Panc1 (cell line): ENCODE results near the gene MYRF. TPM values are rescaled to one million over a fixed set of nuclear protein-coding genes. Genes with fewer than 3 reads are reported as not detected.

Experiments used
- ATAC-seq: fragments of 200-7000 bp; cut with Tn5 transposase; 2 replicates; pipeline ENCODE4 v1.9.1; 2020; ENCODE audit warnings: mild to moderate bottlenecking, moderate library complexity
- BruUV-seq: library from RNA; stranded (reverse); fragments of 400-500 nt; replicated peaks from 2 replicates; lab custom pipeline; 2021; lab: Mats Ljungman, UMichigan
- CTCF ChIA-PET: fragments of 300-600 bp; sonication (Branson Sonifier 250); formaldehyde crosslinking; loops from one replicate; lab custom pipeline; 2022; ENCODE audit warnings: antibody characterized with exemption; lab: Charles Lee
- POLR2A ChIA-PET: fragments of 300-600 bp; sonication (Branson Sonifier 250); formaldehyde crosslinking; loops from one replicate; lab custom pipeline; 2022; ENCODE audit warnings: antibody characterized with exemption; lab: Charles Lee
- DNase-seq: peaks from one replicate; pipeline ENCODE4 v3.0.0-alpha.2; 2010; ENCODE audit warnings: low read depth, low spot score
- H3K27ac ChIP-seq: 2 replicates; pipeline ENCODE4 v1.5.1; 2011; ENCODE audit warnings: mild to moderate bottlenecking, low read length, inconsistent platforms
- H3K27me3 ChIP-seq: fragments of 200-500 bp; sonication (Bioruptor generic); 2 replicates; pipeline ENCODE4 v1.6.0; 2014; ENCODE audit warnings: low read length, inconsistent platforms; ENCODE audit not compliant: control insufficient read depth, insufficient read depth
- H3K36me3 ChIP-seq: fragments of 200-500 bp; sonication (Bioruptor generic); 2 replicates; pipeline ENCODE4 v1.5.1; 2014; ENCODE audit warnings: inconsistent platforms, mild to moderate bottlenecking, low read length, moderate library complexity; ENCODE audit not compliant: control insufficient read depth, insufficient read depth
- H3K4me1 ChIP-seq: 2 replicates; pipeline ENCODE4 v1.5.1; 2011; ENCODE audit warnings: inconsistent platforms, mild to moderate bottlenecking, low read length, moderate library complexity; ENCODE audit not compliant: control insufficient read depth, insufficient read depth
- H3K4me3 ChIP-seq, 2 experiments: 2 replicates each; pipeline ENCODE4 v1.5.1; 2011 to 2012; ENCODE audit warnings: low read depth in 2 of 2, low read length in 2 of 2, mild to moderate bottlenecking in 2 of 2, inconsistent platforms in 1 of 2, moderate library complexity in 1 of 2
- H3K9me3 ChIP-seq: fragments of 200-500 bp; sonication (Bioruptor generic); 2 replicates; pipeline ENCODE4 v1.5.1; 2014; ENCODE audit warnings: low read depth, mild to moderate bottlenecking, inconsistent platforms, low read length, moderate library complexity; ENCODE audit not compliant: control insufficient read depth, insufficient read depth
- POLR2AphosphoS5 ChIP-seq: IDR thresholded peaks from 2 replicates; pipeline ENCODE4 v1.6.1; 2012; ENCODE audit warnings: mild to moderate bottlenecking, low read depth, low read length, moderate library complexity
- SIN3A ChIP-seq: IDR thresholded peaks from 2 replicates; pipeline ENCODE4 v1.6.1; 2012; ENCODE audit warnings: low read depth, mild to moderate bottlenecking, low read length, moderate library complexity, borderline replicate concordance; ENCODE audit not compliant: insufficient read depth
- TCF7L2 ChIP-seq: IDR thresholded peaks from 2 replicates; pipeline ENCODE4 v1.6.1; 2011; ENCODE audit warnings: mild to moderate bottlenecking, low read depth, low read length, inconsistent platforms
- in situ Hi-C: cut with HindIII; loops from 2 replicates; pipeline ENCODE4 v1.10.0; 2016; ENCODE audit warnings: low sequenced_read_pairs, low pct_unique_long_range_greater_than_20kb
- intact Hi-C: fragments of 100-400 bp; cut with micrococcal nuclease; formaldehyde crosslinking; loops from one replicate; pipeline ENCODE4 v1.10.0; 2022; ENCODE audit not compliant: unreplicated experiment
- total RNA-seq: library from RNA; stranded (reverse); gene quantifications from one replicate; pipeline ENCODE4 v1.2.1, GENCODE V29; 2021; ENCODE audit not compliant: unreplicated experiment
- TF ChIP-seq, protein P1 (sequence below), 2 experiments: IDR thresholded peaks; 2 replicates each; pipeline ENCODE4 v1.6.1; 2011 to 2012; ENCODE audit warnings: low read depth in 2 of 2, control low read depth in 1 of 2, low read length in 1 of 2, mild to moderate bottlenecking in 1 of 2, moderate library complexity in 1 of 2; ENCODE audit not compliant: insufficient read depth in 1 of 2
- TF ChIP-seq, protein P2 (sequence below): fragments of 450-650 bp; IDR thresholded peaks from 2 replicates; pipeline ENCODE4 v1.5.1; 2017; ENCODE audit warnings: mild to moderate bottlenecking

Gene MYRF
- total RNA-seq, 1 experiment from 2014 or later: 2.8 TPM

DNA sequence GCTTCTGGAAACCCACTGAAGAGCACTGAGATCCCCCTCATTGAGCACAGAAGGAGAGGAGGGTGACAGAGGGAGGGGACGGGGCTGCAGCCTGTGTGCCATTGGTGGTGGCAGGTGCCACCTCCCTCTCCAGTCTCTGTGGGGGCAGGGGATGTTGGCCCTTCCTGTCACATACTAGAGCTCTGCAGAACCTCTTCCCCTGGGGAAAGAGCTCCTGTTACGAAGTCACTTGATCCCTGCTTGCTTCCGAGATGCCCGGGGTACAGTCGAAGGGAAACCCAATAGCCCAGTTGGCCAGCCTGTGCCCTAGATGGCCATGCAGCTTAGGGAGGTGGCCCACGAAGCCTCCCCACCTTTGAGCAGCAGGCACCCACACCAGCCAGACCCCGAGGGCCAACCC, 42.9 kb upstream of the MYRF start:
- ATAC-seq (no peak), DNase-seq (no peak)
- in situ Hi-C loops: no loop called here
- no TSS peak for BruUV-seq
- no peak overlapping the region for H3K27ac ChIP-seq
- intact Hi-C loops: no loop called here
- ChIA-PET CTCF (interaction anchor here (1.1 kb wide), 1 partner anchor 71 kb away, joined by 4 read pairs; no protein-coding TSS in a partner anchor), POLR2A (no interaction called here)
- no peak overlapping the region for H3K4me3 ChIP-seq
- TF ChIP-seq, protein P1, sequence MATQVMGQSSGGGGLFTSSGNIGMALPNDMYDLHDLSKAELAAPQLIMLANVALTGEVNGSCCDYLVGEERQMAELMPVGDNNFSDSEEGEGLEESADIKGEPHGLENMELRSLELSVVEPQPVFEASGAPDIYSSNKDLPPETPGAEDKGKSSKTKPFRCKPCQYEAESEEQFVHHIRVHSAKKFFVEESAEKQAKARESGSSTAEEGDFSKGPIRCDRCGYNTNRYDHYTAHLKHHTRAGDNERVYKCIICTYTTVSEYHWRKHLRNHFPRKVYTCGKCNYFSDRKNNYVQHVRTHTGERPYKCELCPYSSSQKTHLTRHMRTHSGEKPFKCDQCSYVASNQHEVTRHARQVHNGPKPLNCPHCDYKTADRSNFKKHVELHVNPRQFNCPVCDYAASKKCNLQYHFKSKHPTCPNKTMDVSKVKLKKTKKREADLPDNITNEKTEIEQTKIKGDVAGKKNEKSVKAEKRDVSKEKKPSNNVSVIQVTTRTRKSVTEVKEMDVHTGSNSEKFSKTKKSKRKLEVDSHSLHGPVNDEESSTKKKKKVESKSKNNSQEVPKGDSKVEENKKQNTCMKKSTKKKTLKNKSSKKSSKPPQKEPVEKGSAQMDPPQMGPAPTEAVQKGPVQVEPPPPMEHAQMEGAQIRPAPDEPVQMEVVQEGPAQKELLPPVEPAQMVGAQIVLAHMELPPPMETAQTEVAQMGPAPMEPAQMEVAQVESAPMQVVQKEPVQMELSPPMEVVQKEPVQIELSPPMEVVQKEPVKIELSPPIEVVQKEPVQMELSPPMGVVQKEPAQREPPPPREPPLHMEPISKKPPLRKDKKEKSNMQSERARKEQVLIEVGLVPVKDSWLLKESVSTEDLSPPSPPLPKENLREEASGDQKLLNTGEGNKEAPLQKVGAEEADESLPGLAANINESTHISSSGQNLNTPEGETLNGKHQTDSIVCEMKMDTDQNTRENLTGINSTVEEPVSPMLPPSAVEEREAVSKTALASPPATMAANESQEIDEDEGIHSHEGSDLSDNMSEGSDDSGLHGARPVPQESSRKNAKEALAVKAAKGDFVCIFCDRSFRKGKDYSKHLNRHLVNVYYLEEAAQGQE (IDR thresholded peaks at IDR 0.05; ENCODE audit: insufficient read depth in 1 of 2, low read depth in 2 of 2, low read length in 1 of 2): no peak
- TF ChIP-seq, protein P2, sequence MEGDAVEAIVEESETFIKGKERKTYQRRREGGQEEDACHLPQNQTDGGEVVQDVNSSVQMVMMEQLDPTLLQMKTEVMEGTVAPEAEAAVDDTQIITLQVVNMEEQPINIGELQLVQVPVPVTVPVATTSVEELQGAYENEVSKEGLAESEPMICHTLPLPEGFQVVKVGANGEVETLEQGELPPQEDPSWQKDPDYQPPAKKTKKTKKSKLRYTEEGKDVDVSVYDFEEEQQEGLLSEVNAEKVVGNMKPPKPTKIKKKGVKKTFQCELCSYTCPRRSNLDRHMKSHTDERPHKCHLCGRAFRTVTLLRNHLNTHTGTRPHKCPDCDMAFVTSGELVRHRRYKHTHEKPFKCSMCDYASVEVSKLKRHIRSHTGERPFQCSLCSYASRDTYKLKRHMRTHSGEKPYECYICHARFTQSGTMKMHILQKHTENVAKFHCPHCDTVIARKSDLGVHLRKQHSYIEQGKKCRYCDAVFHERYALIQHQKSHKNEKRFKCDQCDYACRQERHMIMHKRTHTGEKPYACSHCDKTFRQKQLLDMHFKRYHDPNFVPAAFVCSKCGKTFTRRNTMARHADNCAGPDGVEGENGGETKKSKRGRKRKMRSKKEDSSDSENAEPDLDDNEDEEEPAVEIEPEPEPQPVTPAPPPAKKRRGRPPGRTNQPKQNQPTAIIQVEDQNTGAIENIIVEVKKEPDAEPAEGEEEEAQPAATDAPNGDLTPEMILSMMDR: no peak
- TF ChIP-seq SIN3A (no peak), POLR2AphosphoS5 (no peak), TCF7L2 (no peak)
- H3K4me1 ChIP-seq: no peaks in the 10 kb centered on the region
- no peaks in the 10 kb centered on the region for H3K36me3 ChIP-seq
- no peaks in the 10 kb centered on the region for H3K27me3 ChIP-seq
- H3K9me3 ChIP-seq: no peaks in the 10 kb centered on the region

DNA sequence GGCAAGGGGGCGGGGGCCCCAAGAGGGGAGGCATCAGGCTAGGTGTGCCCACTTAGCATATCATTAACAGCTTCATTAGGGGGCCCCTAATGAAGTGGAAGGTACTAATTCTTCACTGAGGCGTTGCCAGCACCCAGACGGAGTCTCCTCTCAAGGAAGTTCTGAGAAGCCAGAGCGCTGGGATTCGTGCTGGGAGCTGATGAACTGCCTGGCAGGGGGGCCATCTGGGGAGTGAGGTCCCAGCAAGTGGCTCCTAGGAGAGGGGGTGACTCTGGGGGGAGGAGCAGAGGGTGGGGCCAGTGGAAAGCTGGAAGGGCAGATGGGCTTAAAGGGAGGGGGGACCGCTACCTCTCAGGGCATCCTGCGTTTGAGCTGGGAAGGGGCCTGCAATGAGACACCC, 42.4 kb upstream of the MYRF start:
- no peak for DNase-seq
- Histone ChIP-seq H3K4me3 (no peak overlapping the region), H3K4me1 (no peaks in the 10 kb centered on the region), H3K27ac (no peak overlapping the region), H3K36me3 (no peaks in the 10 kb centered on the region), H3K9me3 (no peaks in the 10 kb centered on the region), H3K27me3 (no peaks in the 10 kb centered on the region)
- TF ChIP-seq SIN3A (no peak), TCF7L2 (no peak), POLR2AphosphoS5 (no peak)
- TF ChIP-seq, protein P1 (IDR thresholded peaks at IDR 0.05; ENCODE audit: insufficient read depth in 1 of 2, low read depth in 2 of 2, low read length in 1 of 2): no peak
- TF ChIP-seq, protein P2: no peak
- in situ Hi-C loops (no loop called here), intact Hi-C loops (no loop called here)
- no peak for ATAC-seq
- BruUV-seq: no TSS peak
- POLR2A ChIA-PET: no interaction called here
- CTCF ChIA-PET: interaction anchor here (1.1 kb wide), 1 partner anchor 72 kb away, joined by 4 read pairs; no protein-coding TSS in a partner anchor
